CD4-positive, alpha-beta T cell treated with Interferon gamma for 1 hour (primary cell): ENCODE data around the gene PRSS38.
A peak's percentile ranks its signal among the peaks of the same experiment; 100 is the strongest.

ENCODE experiments used
- DNase-seq: peaks from one replicate; pipeline ENCODE4 v3.0.0-alpha.2; 2020

Gene PRSS38

DNA sequence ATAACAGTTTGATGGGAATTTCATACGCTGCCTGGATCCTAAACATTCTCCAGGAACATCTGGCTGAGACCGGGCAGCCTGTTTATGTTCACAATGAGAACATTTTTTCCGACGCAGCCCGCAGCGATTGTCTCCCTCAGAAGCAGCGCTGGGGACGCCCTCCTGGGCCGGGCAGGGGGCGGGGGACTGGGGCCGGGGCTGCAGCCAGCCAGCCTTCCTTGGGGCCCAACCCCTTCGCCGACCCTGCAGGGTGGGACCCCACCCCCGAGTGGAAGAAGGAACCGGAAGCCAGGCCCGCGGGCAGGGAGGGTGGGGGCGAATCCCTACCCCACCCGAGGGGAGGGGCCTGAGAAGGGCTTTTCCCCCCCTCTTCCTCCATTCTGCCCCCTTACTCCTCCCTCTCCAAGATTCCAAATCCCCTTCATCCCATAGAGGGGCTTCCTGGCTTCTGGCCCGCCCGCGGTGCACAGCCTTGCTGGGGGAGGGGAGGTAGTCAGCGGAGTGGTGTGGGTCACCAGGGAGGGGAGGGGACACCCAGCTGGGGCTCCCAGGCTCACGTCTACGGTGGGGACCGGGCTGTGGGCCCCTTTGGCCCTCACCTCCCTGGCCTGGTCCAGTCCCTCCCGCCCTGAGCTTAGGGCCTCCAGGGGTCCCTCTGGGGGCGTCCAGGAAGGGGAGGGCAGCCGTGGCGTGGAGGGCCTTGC, 71.7 kb downstream of the PRSS38 start:
- DNase-seq: no peak

DNA sequence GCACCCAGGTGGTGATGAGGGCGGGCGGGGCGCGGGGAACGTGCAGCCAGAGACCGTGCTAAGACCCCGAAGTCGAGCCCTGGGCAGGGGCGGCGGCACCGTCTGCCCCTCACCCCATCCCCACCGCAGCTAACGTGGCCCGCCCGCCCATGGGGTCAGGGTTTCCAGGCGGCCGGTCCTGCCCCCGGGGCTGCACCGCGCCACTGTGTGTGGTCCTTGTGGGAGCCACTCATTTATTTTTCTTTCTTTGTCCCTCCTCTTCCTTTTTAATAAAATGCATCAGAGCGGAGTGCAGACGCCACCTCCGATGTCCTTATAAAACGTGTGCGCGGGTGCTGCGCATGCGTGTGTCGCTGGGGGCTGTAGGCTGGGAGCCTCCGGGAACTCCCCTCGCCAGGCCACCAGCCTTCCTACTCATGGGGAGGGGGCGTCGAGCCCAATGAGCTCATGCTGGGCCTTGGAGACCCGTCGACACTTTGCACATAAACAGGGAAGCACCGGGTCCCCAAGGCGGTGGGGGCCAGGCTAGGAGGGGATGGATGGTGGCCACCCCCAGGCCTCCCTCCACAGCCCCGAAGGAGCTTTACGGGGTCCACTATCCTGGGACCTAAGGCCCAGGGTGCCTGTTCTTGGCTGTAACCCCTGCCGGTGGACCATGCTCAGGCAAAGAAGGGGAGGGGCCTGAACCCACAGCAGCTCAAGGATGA, 72.4 kb downstream of the PRSS38 start:
- DNase-seq: no peak

DNA sequence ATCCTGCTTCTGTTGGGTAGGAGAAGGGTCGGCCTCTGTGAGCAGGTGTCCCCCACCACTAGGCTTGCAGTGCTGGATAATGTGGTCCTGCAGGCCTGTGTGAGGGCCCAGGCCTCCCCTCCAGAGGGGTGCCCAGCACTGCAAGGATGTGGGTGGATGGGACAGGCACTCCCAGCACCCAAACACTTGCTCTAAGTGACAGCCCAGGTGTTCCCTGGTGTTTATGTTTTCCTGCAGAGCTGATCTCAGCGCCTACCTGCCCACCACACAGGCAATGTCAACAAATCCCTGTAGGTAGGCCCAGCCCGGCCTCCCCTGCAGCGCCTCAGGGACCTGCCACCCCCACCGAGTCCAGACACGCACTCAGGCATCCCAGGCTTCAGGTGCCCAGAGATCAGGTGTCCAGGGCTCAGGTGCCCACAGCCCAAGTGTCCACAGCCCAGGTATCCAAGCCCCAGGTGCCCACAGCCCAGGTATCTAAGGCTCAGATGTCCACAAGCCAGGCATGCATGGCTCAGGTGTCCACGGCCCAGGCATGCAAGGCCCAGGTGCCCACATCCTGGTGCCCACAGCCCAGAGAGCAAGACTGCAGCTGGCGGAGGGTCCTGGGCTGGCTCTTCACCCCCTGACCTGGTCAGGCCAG, 73.0 kb downstream of the PRSS38 start:
- no peak for DNase-seq

DNA sequence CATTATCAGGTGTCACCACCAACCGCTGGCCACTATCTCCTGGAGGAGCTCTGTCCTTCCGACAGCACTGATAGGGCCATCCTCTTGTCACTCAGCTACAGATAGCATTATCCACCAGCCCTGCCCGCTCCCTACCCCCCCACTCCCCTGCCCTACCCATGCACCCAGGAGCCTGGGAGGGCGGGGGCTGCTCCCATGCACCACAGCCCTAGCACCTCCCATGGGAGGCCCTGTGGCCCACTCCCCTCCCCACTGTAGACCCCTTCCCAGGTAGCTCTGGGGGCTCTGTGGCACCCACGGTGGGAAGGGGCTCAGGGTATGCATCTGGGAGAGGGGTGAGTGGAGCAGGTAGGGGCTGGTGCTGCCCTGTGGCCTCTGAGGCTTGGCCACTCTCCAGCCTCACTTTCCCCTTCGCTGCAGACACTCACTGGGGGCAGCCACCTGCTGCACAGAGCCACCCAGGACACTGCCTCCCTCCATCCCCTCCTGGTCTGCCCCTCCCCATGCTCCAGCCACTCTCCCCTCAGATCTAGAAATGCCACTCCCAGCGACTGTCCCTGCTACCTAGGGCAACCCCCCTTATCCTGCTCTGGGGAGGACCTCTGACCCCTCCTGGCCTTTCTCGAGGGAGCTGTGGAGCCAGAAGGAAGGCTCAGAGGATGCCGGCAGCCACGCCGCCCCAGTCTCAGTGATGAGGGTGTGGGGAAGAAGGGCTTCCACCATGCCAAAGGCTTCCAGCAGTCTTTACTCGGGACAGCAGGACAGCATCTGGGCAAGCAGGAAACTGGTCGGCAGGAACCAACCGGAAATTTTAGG, 73.8 kb downstream of the PRSS38 start:
- DNase-seq: no peak

DNA sequence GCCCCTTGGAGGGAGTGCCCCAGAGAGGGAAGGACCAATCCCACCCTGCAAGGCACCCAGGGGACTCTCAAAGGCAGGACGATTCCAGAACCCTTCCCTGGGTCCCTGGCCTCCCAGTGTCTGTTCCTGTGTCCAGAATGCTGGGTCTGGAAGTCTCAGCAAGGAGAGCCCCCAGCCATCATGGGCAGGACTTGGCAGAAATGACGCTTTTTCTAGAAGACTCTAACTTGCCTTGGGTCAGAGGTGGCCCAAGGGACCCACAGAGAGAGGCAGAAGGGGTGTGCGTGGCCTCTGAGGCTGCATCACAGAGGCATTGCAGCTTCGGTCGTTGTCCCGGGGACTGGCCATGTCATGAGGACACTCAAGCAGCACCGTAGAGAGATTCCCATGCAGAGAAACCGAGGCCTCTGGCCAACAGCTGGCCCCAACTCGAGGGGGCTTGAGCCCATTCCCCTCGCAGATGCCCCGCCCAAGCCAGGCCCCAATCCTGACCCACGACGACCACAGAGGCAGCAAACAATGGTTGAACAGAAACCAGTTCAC, 74.5 kb downstream of the PRSS38 start:
- DNase-seq: no peak

DNA sequence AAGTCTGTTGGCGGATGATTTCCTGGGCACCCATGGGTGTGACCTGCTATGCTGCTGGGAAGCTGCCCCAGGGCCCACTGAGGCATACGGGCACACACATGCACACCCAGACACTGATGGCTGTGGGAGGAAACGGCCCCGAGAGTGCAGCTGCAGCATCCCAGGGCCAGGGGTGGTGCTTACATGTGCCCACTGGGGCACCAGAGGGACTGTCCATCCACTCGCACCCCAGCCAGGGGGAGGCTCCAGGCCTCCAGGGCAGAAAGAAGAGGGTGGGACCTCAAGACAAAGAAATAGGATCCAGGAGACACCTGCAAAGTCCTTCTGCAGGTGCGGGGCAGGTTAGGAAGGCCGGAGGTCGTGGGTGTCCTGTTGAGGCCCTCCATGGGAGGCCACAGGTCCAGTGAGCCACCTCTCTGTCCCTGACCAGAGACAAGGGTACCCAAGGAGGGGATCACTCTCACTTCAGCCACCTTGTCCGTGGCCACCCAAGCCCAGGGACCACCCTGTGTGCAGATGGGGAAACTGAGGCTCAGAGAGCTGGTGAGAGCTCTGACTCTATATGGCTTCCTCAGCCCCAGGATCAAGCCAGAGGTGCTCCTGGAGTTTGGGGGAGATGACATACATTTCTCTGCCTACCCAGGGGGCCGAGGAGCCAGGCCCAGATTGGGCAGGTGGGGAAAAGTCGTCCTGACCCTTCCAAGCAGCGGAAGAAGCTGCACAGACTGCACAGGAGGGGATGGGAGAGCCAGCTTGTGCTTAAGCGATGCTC, 75.2 kb downstream of the PRSS38 start:
- no peak for DNase-seq

DNA sequence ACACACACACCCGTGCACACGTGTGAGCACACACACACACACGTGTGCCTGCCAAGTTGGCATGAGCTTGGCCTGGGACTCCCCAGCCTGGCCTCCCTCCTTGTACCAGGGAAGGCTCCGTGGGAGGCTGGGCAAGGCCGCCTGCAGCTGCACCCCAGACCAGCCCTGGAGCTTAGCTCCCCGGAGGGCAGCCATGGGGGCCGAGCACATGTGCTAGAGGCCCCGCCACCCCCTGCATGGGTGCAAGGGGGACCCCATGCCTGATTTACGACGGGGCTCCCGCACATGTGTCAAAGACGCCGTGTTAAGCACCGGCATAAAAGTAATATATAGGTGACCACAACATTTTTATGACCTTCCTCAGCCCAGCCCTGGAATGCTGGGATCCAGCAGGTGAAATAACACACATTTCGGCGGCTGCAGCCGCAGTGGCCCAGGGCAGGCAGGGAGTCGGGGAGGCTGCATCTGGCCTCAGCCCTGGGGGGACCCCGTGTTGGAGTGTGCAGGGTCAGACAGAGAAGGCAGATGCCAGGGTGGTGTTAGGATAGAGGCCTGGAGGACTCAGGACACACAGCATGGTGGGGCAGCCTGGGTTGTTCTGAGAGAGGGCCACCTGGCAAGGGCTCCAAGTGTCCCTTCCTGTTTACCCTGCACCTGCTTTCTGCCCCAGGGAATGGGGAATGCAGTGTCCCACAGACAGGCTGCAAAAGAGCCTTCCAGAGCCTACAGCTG, 75.9 kb downstream of the PRSS38 start:
- DNase-seq: no peak

DNA sequence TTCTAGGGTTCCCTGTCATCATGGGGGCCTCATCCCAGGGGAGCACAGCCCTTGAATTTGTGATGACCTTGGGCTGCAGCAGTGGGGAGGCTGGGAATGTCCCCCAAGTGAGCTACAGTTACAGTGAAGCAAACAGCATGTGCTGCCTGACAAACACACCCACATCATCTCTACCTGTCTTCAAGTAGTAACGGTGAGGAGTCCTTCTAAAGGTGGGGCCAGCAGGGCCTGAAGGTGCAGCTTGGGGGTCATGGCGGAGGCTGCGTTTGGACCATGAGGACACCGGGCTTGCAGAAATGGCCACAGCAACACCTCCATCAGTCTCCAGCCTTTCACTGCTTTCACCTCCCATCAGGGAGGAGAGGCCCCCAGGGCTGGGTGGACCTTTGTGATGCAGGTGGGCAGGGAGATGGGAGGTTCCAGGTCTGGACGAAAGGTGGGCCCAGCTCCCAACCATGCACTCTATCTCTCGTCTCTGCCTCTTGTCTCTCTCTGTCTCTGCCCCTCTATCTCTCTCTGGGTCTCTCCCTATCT, 76.5 kb downstream of the PRSS38 start:
- DNase-seq: peak; percentile 0

DNA sequence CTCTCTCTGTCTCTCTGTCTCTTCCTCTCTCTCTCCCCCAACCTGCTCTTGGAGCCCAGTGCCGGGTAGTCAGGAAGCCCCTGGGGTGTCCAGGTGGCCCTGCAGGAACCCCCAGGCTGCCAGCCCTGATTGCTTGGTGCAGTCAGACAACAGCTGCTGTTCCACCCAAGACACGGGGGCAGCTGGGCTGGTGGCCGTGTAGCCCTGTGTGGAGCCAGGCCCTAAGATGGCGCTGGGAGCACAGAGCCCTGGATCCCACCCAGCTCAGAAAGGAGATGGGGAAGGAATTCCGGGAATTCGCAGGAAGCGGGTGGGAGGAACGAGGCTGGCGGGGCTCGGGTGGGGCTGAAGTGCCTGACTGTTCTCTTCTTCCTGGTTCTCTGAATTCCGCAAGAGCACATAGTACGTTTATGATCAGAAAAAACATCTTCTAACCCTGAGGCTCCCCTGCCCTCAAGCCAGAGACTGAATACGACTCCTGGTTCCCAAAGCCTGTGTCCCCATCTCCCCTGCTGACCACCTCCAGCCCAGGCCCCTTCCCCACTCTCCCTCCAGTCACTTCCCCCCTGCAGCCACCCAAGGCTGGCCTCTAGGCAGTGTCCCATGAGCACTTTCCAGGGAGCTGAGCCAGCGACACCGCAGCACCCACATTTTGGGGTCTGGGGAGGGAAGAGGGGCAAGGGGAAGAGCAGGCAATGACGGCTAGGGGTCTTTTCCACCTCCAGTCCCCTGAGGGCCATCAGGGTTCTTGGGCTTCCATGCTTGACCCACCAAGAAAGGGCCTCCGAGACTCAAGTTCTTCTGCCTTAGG, 77.2 kb downstream of the PRSS38 start:
- peak; percentile 0 for DNase-seq

DNA sequence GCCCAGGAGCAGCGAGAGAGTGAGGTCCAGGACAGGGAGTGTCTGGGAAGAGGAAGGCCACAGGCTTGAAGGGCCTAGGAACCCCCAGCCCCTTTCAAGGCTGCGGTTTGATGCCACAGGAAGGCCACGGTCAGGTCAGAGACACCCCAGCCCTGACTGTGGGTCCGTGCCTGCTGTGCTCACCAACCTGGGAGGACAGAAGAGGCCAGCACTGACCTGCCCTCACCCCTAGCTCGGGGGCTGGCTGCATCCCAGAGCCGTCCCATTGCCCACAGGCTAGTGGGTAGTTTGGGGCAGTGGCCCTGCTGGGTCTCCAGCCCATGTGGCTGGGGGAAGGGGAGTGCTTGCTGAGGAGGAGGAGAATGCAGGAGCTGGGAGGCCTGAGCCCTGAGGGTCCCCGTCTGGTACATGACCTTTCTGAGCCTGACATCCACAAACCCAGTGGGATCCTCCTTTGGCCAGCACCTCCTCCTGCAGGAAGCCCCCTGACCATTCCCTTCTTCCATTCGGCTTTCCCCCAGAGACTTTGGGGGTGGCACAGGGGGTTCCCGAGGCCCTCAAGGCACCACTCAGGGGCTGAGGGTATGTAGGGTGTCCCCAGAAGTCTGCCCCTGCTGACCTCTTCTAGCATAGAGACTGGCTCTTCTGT, 77.9 kb downstream of the PRSS38 start:
- DNase-seq: peak; percentile 0

DNA sequence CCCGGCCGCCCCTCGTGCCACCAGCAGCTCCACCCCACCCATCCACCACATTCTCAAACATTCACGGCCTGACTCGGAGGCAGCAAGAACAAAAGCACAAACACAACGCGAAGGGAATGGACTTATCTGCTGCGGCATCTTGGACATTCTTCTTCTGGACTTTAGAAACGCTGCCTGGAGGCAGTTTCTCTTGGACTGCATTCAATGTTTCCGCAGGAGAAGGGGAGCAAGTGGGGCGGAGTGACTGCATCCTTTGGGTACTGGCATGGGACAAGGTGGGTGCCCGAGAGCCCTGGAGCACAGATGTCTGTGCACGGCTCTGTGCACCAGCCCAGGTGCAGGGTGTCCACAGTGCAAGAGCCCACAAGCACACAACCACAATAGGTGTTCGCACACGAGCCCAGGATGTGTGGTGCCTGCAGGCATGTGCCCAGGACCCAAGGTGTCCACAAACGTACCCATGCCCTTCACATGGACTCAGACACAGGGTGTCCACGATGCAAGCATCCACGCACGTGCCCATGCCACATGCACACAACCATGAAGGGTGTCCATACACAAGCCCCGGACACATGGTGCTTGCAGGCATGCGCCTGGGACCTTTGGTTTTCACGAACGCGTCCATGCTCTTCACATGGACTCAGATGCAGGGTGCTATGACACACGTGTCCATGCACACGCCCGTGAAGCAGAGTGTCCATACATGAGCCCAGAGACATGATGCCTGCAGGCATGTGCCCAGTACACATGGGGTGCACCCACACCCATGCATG, 78.7 kb downstream of the PRSS38 start:
- DNase-seq: no peak

DNA sequence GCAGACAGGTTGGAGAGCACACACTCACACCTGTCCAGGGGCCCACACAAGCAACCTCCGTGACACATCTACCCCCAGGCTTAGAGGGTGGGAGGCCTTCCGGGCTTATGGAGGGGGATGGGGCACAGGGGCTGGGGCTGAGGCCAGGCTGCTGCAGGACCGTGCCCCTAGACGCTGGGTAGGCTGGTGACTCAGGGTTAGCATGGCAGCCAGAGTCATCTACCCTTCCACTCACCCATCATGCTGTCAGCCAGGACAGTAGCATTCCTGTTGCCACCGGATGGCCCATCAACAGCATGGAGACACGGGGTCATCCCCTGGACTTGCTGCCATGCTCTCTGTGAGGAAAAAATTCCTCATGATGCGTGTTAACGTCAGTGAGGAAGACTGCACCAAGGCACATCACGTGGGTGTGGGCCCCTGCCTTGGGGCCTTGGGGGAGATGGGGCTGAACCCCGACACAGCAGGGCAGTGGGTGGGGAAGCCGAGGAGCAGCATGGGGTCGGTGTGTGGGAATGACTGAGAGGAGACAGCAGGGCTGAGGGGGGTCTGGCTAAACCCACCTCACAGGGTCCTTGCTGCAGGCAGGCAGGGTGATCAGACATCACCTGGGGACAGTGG, 79.5 kb downstream of the PRSS38 start:
- no peak for DNase-seq
